Upper lobe of left lung (tissue), 6 donors: Measurements from ENCODE around the gene BORCS6. TPM values are rescaled to one million over a fixed set of nuclear protein-coding genes. Genes with fewer than 3 reads are reported as not detected.
A peak's percentile ranks its signal among the peaks of the same experiment; 100 is the strongest.

Experiments
- ATAC-seq, 2 donors: fragments of 200-7000 bp; cut with Tn5 transposase; one replicate each; pipeline ENCODE4 v1.9.1; 2022; ENCODE audit warnings: mild to moderate bottlenecking in 2 of 2, moderate library complexity in 2 of 2; ENCODE audit not compliant: low FRiP score in 2 of 2
- DNase-seq, 2 donors: peaks; one replicate each; pipeline ENCODE4 v3.0.0-alpha.2; 2019 to 2020
- H3K27ac ChIP-seq, 4 donors: fragments of 200-600 bp; sonication (generic); one replicate each; pipeline ENCODE4 v1.5.1; 2016 to 2019
- H3K27me3 ChIP-seq, 4 donors: fragments of 200-600 bp; sonication (generic); one replicate each; pipeline ENCODE4 v1.5.1; 2017 to 2019
- H3K36me3 ChIP-seq, 4 donors: fragments of 200-600 bp; sonication (generic); one replicate each; pipeline ENCODE4 v1.5.1; 2016 to 2019
- H3K4me1 ChIP-seq, 4 donors: fragments of 200-600 bp; sonication (generic); one replicate each; pipeline ENCODE4 v1.5.1; 2018 to 2019
- H3K4me3 ChIP-seq, 4 donors: fragments of 200-600 bp; sonication (generic); one replicate each; pipeline ENCODE4 v1.5.1; 2017 to 2019; ENCODE audit warnings: mild to moderate bottlenecking in 2 of 4, moderate library complexity in 1 of 4
- H3K9me3 ChIP-seq, 4 donors: fragments of 200-600 bp; sonication (generic); one replicate each; pipeline ENCODE4 v1.5.1; 2018 to 2019
- EP300 ChIP-seq, 4 donors: sonication (generic); formaldehyde crosslinking; IDR thresholded peaks; one replicate each; pipeline ENCODE4 v1.5.1; 2017; ENCODE audit warnings: antibody characterized with exemption in 4 of 4, control low read depth in 2 of 4
- POLR2A ChIP-seq, 4 donors: fragments of 450-650 bp; IDR thresholded peaks; one replicate each; pipeline ENCODE4 v1.5.1; 2016 to 2017; ENCODE audit warnings: antibody characterized with exemption in 4 of 4, mild to moderate bottlenecking in 2 of 4
- POLR2AphosphoS5 ChIP-seq, 2 donors: sonication (generic); formaldehyde crosslinking; IDR thresholded peaks; one replicate each; pipeline ENCODE4 v1.5.1; 2017; ENCODE audit warnings: antibody characterized with exemption in 2 of 2
- WGBS, 2 donors: methylation state at CpG; one replicate each; pipeline ENCODE4 v1.1.5; 2017 to 2018; 5-methylcytosine and 5-hydroxymethylcytosine counted together
- total RNA-seq, 6 donors: library from RNA; depleted of rRNA in 4 of 6; stranded (reverse); fragments of >200 nt in 4 of 6; gene quantifications; one replicate each; pipeline versions ENCODE4 v1.1.0 to v1.2.1, GENCODE V29; 2016 to 2021
- TF ChIP-seq, protein P1 (sequence below), 6 experiments: fragments of 450-650 bp in 4 of 6; fragments of 200-600 bp in 2 of 6; sonication (generic) in 2 of 6; IDR thresholded peaks; one replicate each; pipeline ENCODE4 v1.5.1; 2016 to 2019; ENCODE audit warnings: antibody characterized with exemption in 6 of 6
- donor health status: DM: no; HTN: no; CAD: no; lungs with moderate emphysema.
- donor health status: DM: no; HTN: yes; CAD: no; lungs with severe emphysema.

The BORCS6 gene
- total RNA-seq, 6 donors from 2014 or later, result 7.3 to 12.5 (median 11.1) TPM

DNA sequence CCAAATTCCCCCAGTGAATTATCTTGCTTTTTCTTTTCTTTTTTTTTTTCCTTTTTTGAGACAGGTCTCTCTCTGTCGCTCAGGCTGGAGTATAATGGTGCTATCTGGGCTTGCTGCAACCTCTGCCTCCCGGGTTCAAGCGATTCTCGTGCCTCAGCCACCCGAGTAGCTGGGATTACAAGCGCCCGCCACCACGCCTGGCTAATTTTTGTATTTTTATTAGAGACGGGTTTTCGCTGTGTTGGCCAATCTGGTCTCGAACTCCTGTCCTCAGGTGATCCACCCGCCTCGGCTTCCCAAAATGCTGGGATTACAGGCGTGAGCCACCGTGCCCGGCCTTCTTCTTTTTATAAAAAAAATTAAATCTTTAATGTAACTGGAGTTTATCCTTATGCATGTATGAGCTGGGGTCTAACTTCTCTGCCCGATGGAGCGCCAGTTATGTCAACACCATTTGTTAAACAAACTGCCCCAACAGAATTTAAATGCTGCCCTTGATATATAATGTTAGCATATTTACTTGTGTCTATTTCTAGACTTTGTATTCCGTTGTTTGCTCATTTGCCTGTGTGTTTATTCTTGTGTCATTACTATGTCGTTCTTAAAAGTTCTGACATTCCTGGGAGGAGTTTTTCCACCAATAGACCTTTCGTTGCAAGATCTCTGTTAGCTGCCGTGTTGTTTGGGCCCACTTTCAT, 20.9 kb upstream of the BORCS6 start:
- ATAC-seq, result peak in 1 of 2 donors; percentile 43
- no peak for DNase-seq
- peak overlapping the region; percentile 71 to 85 (median 77) for H3K27ac ChIP-seq
- H3K27me3 ChIP-seq, result no peaks in the 10 kb centered on the region
- H3K9me3 ChIP-seq, result no peaks in the 10 kb centered on the region
- 14 to 15% methylated on average over 22 of the region's 22 CpGs for WGBS, 2 donors
- no peak for TF ChIP-seq POLR2AphosphoS5 (IDR thresholded peaks at IDR 0.05)
- TF ChIP-seq POLR2A (IDR thresholded peaks at IDR 0.05), result no peak
- TF ChIP-seq EP300 (IDR thresholded peaks at IDR 0.05), result no peak
- TF ChIP-seq, protein P1, sequence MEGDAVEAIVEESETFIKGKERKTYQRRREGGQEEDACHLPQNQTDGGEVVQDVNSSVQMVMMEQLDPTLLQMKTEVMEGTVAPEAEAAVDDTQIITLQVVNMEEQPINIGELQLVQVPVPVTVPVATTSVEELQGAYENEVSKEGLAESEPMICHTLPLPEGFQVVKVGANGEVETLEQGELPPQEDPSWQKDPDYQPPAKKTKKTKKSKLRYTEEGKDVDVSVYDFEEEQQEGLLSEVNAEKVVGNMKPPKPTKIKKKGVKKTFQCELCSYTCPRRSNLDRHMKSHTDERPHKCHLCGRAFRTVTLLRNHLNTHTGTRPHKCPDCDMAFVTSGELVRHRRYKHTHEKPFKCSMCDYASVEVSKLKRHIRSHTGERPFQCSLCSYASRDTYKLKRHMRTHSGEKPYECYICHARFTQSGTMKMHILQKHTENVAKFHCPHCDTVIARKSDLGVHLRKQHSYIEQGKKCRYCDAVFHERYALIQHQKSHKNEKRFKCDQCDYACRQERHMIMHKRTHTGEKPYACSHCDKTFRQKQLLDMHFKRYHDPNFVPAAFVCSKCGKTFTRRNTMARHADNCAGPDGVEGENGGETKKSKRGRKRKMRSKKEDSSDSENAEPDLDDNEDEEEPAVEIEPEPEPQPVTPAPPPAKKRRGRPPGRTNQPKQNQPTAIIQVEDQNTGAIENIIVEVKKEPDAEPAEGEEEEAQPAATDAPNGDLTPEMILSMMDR (IDR thresholded peaks at IDR 0.05), result no peak
- peaks cover 11 to 21% (median 14%) of the 10 kb centered on the region in 4 donors for H3K4me1 ChIP-seq
- H3K4me3 ChIP-seq, result peak overlapping the region; percentile 36 to 59 (median 50)
- no peaks in the 10 kb centered on the region for H3K36me3 ChIP-seq

DNA sequence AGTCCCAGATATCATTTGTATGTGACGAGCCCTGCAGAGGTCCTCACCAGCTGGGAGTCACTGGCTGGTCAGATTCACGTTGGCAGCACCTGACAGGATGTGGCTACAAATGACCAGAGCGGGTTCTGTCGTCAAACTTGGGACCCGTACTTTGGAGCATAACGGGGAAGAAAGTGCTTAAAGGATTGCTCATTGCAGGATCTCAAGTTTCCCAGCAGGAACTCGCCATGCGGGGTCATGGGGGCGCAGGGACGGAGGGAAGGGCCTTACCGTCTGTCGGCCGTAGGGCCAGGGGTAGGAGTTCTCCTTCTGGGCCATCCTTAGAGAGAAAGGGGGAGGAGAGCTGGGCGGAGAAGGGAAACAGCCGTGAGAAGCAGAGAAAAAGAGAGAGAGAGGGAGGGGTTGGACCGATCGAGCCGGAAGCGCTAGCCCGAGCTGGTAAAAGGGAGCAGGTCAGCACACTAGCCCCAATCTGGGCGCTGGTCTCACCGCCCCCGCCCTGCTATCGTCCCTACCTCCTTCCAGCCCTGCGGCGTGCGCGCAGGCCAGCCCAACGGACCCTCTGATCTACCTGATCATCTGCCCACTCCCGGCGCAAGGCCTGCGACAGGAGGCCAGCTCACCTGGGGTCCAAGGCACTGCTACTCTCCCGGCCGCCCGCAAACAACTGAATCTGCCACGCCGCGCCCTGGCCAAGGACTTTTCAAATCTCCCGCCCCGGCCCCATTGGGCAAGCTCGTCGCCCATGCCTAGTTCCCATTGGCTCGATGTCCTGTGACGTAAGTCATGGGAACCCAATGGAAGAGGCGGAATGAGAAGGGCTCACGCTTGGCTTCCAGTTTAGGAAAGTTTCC, 20.2 kb upstream of the BORCS6 start, which contains the start of gene AURKB:
Gene AURKB, minus strand, starts transcription at position 669 of the 854 bp plus-strand sequence. Its CDS starts 351 bp downstream, at position 318.
- H3K27me3 ChIP-seq, result no peaks in the 10 kb centered on the region

DNA sequence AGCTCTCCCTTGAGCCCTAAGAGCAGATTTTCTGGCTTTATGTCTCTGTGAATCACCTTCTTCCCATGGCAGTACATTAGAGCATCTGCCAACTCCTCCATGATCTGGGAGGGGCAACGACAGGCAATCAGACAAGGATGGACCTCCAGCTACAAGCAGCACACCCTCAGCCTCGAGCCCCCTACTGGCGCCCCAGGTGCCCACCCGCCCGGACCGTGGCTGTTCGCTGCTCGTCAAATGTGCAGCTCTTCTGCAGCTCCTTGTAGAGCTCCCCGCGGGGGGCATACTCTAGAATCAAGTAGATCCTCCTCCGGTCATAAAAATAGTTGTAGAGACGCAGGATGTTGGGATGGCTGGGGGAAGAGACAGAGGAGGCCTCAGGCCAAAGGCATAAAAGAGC, 16.6 kb upstream of the BORCS6 start:
- Histone ChIP-seq H3K4me3 (no peak overlapping the region), H3K27ac (no peak overlapping the region), H3K9me3 (no peaks in the 10 kb centered on the region), H3K4me1 (peaks cover 11 to 17% (median 14%) of the 10 kb centered on the region in 4 donors), H3K36me3 (no peaks in the 10 kb centered on the region), H3K27me3 (no peaks in the 10 kb centered on the region)
- no peak for TF ChIP-seq POLR2AphosphoS5 (IDR thresholded peaks at IDR 0.05)
- TF ChIP-seq POLR2A (IDR thresholded peaks at IDR 0.05), result no peak
- TF ChIP-seq, protein P1 (IDR thresholded peaks at IDR 0.05), result no peak
- TF ChIP-seq EP300 (IDR thresholded peaks at IDR 0.05), result no peak
- DNase-seq, result no peak
- no peak for ATAC-seq
- WGBS, 2 donors, result 94 to 98% methylated on average over 11 to 12 of the region's 12 CpGs

More for the DNA sequence above, 20.2 kb upstream of the BORCS6 start, which contains the start of gene AURKB:
- ATAC-seq, result peak; percentile 95 to 98
- peak within 1 kb of the TSS; percentile 36 to 59 (median 50) for H3K4me3 ChIP-seq
- WGBS, 2 donors, result 3% methylated on average over 38 to 45 of the region's 46 CpGs
- no peaks in the 10 kb centered on the region for H3K9me3 ChIP-seq
- H3K27ac ChIP-seq, result peak within 1 kb of the TSS; percentile 71 to 85 (median 77)
- H3K4me1 ChIP-seq, result peaks cover 11 to 21% (median 14%) of the 10 kb centered on the region in 4 donors
- no peak for TF ChIP-seq EP300 (IDR thresholded peaks at IDR 0.05)
- peak; percentile 49 to 62 for TF ChIP-seq POLR2AphosphoS5 (IDR thresholded peaks at IDR 0.05)
- no peaks in the 10 kb centered on the region for H3K36me3 ChIP-seq
- DNase-seq, result peak; percentile 91 to 96

DNA sequence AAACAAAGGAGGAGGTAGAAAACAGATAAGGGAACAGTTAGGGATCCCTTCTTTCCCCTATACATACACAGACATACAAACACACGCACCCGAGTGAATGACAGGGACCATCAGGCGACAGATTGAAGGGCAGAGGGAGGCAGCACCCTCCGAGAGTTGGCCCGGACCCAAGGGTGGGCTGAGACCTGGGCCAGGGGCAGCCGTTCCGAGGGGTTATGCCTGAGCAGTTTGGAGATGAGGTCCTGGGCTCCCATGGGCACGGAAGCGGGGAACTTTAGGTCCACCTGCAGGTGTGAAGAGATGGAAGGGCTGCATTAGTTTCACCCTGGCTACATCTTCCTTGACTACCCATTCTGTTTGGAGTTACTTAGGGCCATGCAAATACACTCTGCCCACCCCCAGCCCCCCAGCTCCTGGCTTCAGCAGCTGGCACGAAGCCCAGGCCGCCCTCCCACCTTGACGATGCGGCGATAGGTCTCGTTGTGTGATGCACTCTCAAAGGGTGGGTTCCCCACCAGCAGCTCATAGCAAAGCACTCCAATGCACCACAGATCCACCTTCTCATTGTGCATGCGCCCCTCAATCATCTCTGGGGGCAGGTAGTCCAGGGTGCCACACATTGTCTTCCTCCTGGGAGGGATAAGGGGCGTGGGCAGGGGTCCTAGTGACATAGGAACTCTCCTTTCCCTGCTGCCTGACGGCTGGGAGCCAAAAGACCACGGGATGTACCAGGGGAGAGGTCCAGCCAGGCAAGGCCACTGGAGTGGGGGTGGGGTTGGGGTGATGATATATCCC, 15.0 kb upstream of the BORCS6 start:
- DNase-seq (no peak), ATAC-seq (no peak)
- 89 to 91% methylated on average over 17 to 19 of the region's 19 CpGs for WGBS, 2 donors
- H3K27me3 ChIP-seq, result no peaks in the 10 kb centered on the region
- TF ChIP-seq, protein P1 (IDR thresholded peaks at IDR 0.05), result no peak
- TF ChIP-seq EP300 (IDR thresholded peaks at IDR 0.05) (no peak), POLR2AphosphoS5 (IDR thresholded peaks at IDR 0.05) (no peak), POLR2A (IDR thresholded peaks at IDR 0.05) (no peak)
- H3K27ac ChIP-seq, result no peak overlapping the region
- H3K4me1 ChIP-seq, result peaks cover 3 to 4% (median 3%) of the 10 kb centered on the region in 4 donors
- no peak overlapping the region for H3K4me3 ChIP-seq
- no peaks in the 10 kb centered on the region for H3K9me3 ChIP-seq
- no peaks in the 10 kb centered on the region for H3K36me3 ChIP-seq
